GM18873 (cell line): Measurements from ENCODE around the gene ADRB1.

Source experiments
- ATAC-seq: cut with Tn5 transposase; IDR thresholded peaks from one replicate; pipeline ENCODE4 v1.9.1; 2021; ENCODE audit warnings: mild to moderate bottlenecking, moderate library complexity, moderate number of reproducible peaks; ENCODE audit not compliant: unreplicated experiment, low FRiP score

Gene ADRB1

DNA sequence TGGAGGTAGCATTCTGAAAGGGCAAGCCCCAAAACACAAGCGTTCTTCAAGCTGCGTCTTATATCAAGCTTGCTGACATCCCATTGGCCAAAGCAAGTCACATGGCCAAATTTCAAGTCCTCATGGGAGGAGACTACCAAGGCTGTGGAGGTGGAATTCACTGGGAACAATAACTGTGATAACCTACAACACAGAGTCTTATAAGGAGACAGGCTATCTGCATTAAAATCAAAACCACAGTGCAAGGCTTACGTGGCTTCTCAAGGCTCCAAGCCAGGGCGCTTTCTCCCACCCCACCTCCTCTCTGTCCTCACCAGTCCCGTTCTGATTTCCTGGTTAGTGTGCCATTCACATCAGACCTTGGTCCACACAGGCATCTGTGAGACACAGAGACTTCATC lies 39.4 kb downstream of the ADRB1 start:
- ATAC-seq = no peak

DNA sequence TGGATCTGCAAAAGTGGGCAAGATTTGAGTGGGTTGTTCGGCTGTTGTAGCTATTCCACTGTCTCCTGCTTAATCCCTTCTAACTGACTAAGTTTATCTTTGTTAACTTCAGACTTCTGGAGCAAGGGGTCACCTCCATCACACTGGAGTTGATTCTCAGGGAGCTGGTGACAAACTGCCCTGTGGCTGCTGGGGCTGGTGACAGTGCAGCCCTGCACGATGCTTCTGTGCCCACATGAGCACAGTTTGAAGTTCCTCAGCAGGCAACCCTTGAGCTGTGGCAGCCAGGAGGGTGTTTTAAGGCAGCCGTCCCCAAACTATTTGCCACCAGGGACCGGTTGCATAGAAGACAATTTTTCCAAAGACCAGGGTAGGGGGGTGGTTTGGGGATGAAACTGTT lies 40.5 kb downstream of the ADRB1 start:
- ATAC-seq = no peak

GRCh38 chr10:114087255-114087654 lies 43.6 kb downstream of the ADRB1 start:
- no peak for ATAC-seq

GRCh38 chr10:114087655-114088054 lies 44.0 kb downstream of the ADRB1 start:
- no peak for ATAC-seq

DNA sequence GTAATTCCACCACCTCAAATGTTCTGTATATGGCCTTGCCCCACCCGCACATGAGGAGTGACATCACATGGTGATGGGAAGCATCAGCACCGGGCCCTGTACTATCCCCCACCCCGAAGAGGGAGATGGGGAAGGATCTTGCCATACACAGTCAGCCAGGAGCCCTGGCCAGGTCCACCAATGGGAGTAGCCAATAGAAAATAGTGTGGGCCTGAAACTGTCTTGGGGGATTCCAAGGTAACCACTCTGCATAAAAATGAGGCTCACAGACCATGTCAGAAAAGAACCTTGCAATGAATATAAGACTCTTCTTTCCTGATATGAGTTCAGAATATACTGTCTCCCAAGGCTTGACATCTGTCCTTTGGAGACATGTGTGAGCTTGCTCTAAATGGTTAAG lies 51.1 kb downstream of the ADRB1 start:
- peak; percentile 60 for ATAC-seq

- ATAC-seq = no peak
Observed at GRCh38 chr10:114095559-114096337, 52.1 kb downstream of the ADRB1 start.
